A673 (cell line): ENCODE results near the gene RFX5. TPM values are rescaled to one million over a fixed set of nuclear protein-coding genes. Genes with fewer than 3 reads are reported as not detected.

ENCODE experiments used
- BruUV-seq: library from RNA; stranded (reverse); fragments of 400-500 nt; replicated peaks from 2 replicates; lab custom pipeline; 2021; lab: Mats Ljungman, UMichigan
- CTCF ChIA-PET: fragments of 300-600 bp; sonication (Branson Sonifier 250); formaldehyde crosslinking; loops from one replicate; lab custom pipeline; 2022; ENCODE audit warnings: antibody characterized with exemption; lab: Charles Lee
- POLR2A ChIA-PET: fragments of 300-600 bp; sonication (Branson Sonifier 250); formaldehyde crosslinking; loops from one replicate; lab custom pipeline; 2022; ENCODE audit warnings: antibody characterized with exemption; ENCODE audit not compliant: low non-redundant PET; lab: Charles Lee
- DNase-seq: peaks from one replicate; pipeline ENCODE4 v3.0.0-alpha.2; 2015; ENCODE audit warnings: low spot score
- H3K27ac ChIP-seq: fragments of 200-600 bp; sonication (generic); 2 replicates; pipeline ENCODE4 v1.5.1; 2016; ENCODE audit warnings: mixed run types, low read depth, mild to moderate bottlenecking, mixed read lengths, antibody characterized with exemption, low read length; ENCODE audit not compliant: poor library complexity, severe bottlenecking
- H3K27me3 ChIP-seq: fragments of 200-600 bp; sonication (generic); replicated peaks from 2 replicates; pipeline ENCODE4 v1.6.1; 2017; ENCODE audit warnings: mixed run types, low read depth, mild to moderate bottlenecking, mixed read lengths, antibody characterized with exemption, low read length; ENCODE audit not compliant: insufficient read depth, poor library complexity
- H3K36me3 ChIP-seq: fragments of 200-600 bp; sonication (generic); 2 replicates; pipeline ENCODE4 v1.6.1; 2016; ENCODE audit warnings: mixed run types, mild to moderate bottlenecking, mixed read lengths, antibody characterized with exemption, low read length; ENCODE audit not compliant: insufficient read depth, poor library complexity, severe bottlenecking
- H3K4me1 ChIP-seq: fragments of 200-600 bp; sonication (generic); 2 replicates; pipeline ENCODE4 v1.6.1; 2017; ENCODE audit warnings: mixed run types, mild to moderate bottlenecking, mixed read lengths, antibody characterized with exemption, low read length; ENCODE audit not compliant: insufficient read depth, poor library complexity, severe bottlenecking
- H3K4me3 ChIP-seq: fragments of 200-600 bp; sonication (generic); 2 replicates; pipeline ENCODE4 v1.5.1; 2016; ENCODE audit warnings: low read depth, mixed run types, mild to moderate bottlenecking, mixed read lengths, low read length; ENCODE audit not compliant: poor library complexity, severe bottlenecking
- H3K9me3 ChIP-seq: fragments of 200-600 bp; sonication (generic); 2 replicates; pipeline ENCODE4 v1.6.1; 2016; ENCODE audit warnings: mixed run types, low read depth, mild to moderate bottlenecking, mixed read lengths, antibody characterized with exemption, low read length; ENCODE audit not compliant: poor library complexity, severe bottlenecking
- CTCF ChIP-seq: fragments of 300-800, 200-600 bp; sonication (generic); conservative IDR thresholded peaks from 2 replicates; pipeline ENCODE4 v1.5.1; 2017; ENCODE audit warnings: low read depth, mild to moderate bottlenecking, antibody characterized with exemption, low read length, moderate library complexity, mixed read lengths
- EZH2 ChIP-seq: fragments of 200-600 bp; sonication (generic); IDR thresholded peaks from 2 replicates; pipeline ENCODE4 v1.6.1; 2017; ENCODE audit warnings: borderline replicate concordance, low read depth, mild to moderate bottlenecking, mixed read lengths, antibody characterized with exemption, low read length; ENCODE audit not compliant: poor library complexity, severe bottlenecking
- intact Hi-C: fragments of 100-400 bp; cut with micrococcal nuclease; formaldehyde crosslinking; loops from one replicate; pipeline ENCODE4 v1.10.0; 2022; ENCODE audit not compliant: unreplicated experiment
- total RNA-seq: library from RNA; stranded (reverse); gene quantifications from 2 replicates; pipeline ENCODE4 v1.2.3, GENCODE V29; 2021

RFX5 gene
- total RNA-seq, 1 experiment from 2014 or later, result 49.0 TPM

DNA sequence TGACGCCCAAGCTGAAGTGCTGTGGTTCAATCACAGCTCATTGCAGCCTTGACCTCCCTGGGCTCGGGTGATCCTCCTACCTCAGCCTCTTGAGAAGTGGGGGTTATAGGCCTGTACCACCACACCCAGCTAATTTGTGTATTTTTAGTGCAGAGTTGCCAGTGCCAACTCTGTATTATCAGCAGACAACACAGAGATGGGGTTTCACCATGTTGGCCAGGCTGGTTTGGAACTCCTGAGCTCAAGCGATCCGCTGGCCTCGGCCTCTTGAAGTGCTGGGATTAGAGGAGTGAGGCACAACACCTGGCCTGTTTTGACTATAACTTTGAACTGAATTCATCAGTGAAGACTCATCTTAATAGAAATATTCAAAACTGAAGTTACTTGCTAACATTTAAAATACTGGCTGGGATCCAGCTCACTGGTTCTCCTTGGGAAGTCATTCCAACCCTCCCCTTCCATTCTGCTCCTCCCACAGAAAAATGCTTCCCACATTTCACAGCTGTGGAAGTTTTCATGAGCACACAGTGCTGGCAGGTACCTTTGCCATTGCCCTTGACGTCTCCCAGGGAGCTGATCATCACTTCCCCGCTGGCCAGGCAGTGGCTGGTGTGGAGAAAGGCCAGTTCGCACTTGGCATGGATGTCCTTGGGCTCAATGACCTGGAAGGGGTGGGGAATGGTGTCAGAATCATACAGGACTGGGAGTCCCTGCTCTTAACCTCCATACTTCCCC lies 20.8 kb upstream of the RFX5 start:
- TF ChIP-seq EZH2 (no peak), CTCF (no peak)
- peaks cover 30% of the 10 kb centered on the region for H3K4me1 ChIP-seq
- H3K9me3 ChIP-seq, result no peaks in the 10 kb centered on the region
- POLR2A ChIA-PET, result interaction anchor here (0.6 kb wide), 1 partner anchor 32 kb away, joined by 6 read pairs; the partner anchor contains the start of gene PSMB4
- no peak overlapping the region for H3K4me3 ChIP-seq
- intact Hi-C loops, result no loop called here
- no peak overlapping the region for H3K27ac ChIP-seq
- BruUV-seq, result no TSS peak
- DNase-seq, result no peak
- H3K36me3 ChIP-seq, result no peaks in the 10 kb centered on the region
- CTCF ChIA-PET, result no interaction called here
- no peaks in the 10 kb centered on the region for H3K27me3 ChIP-seq

- ChIA-PET POLR2A (no interaction called here), CTCF (interaction anchor here (0.5 to 0.6 kb wide), 2 partner anchors 15 to 444 kb away, joined by 3 to 4 read pairs; no protein-coding TSS in a partner anchor)
- TF ChIP-seq EZH2, result no peak
- no peak for TF ChIP-seq CTCF
- H3K4me3 ChIP-seq, result no peak overlapping the region
- H3K27ac ChIP-seq, result no peak overlapping the region
- no peak for DNase-seq
- no peaks in the 10 kb centered on the region for H3K36me3 ChIP-seq
- intact Hi-C loops, result no loop called here
- peaks cover 3% of the 10 kb centered on the region for H3K4me1 ChIP-seq
- BruUV-seq, result no TSS peak
- H3K9me3 ChIP-seq, result peaks cover 3% of the 10 kb centered on the region
- H3K27me3 ChIP-seq, result no peaks in the 10 kb centered on the region
These were observed 17.9 kb upstream of the RFX5 start for GRCh38 chr1:151364996-151365395.

DNA sequence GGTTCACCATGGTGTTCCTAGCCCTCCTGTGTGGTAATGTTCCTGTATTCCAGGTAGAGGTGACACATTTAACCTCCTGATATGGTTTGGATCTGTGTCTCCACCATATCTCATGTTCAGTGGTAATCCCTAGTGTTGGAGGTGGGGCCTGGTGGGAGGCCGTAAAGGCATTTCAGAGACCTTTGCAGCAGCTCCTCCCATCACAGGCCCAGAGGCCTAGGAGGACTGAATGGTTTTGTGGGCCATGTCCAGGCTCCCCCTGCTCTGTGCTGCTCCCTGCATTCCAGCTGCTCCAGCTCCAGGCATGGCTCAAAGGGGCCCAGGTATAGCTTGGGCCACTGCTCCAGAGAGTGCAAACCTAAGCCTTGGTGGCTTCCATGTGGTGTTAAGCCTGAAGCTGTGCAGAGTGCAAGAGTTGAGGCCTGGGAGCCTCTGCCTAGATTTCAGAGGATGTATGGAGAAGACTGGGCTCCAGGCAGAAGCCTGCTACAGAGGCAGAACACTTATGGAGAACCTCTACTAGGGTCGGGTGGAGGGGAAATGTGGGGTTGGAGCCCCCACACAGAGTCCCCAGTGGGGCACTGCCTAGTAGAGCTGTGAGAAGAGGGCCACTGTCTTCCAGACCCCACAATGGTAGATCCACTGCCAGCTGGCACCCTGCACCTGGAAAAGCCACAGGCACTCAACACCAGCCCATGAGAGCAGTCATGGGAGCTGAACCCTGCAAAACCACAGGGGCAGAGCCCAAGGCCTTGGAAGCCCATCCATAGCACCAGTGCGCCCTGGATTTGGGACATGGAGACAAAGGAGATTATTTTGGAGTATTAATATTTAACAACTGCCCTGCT lies 15.5 kb upstream of the RFX5 start:
- TF ChIP-seq EZH2 (no peak), CTCF (no peak)
- no peak overlapping the region for H3K27ac ChIP-seq
- CTCF ChIA-PET, result no interaction called here
- intact Hi-C loops, result no loop called here
- no TSS peak for BruUV-seq
- DNase-seq, result no peak
- H3K4me3 ChIP-seq, result no peak overlapping the region
- no peaks in the 10 kb centered on the region for H3K4me1 ChIP-seq
- no peaks in the 10 kb centered on the region for H3K27me3 ChIP-seq
- no peaks in the 10 kb centered on the region for H3K36me3 ChIP-seq
- POLR2A ChIA-PET, result no interaction called here
- peaks cover 3% of the 10 kb centered on the region for H3K9me3 ChIP-seq
